ENCODE measurements around the gene GRM5.

GRCh38 chr11:88531831-88532230 lies 534.0 kb downstream of the GRM5 start:
- TF ChIP-seq CTCF (IDR thresholded peaks at IDR 0.05) (no peak), POLR2A (IDR thresholded peaks at IDR 0.05) (no peak)

Measured in esophagus squamous epithelium (tissue), 4 donors.